Astrocyte of the spinal cord (primary cell): ENCODE results near the gene ITPRID2.

ENCODE experiments used
- DNase-seq: peaks from one replicate; pipeline ENCODE4 v3.0.0; 2011; ENCODE audit warnings: low read depth, low spot score
- H3K4me3 ChIP-seq: 2 replicates; pipeline ENCODE4 v1.5.1; 2011; ENCODE audit warnings: low read depth, mild to moderate bottlenecking, low read length, moderate library complexity
- CTCF ChIP-seq: IDR thresholded peaks from 2 replicates; pipeline ENCODE4 v1.5.1; 2012; ENCODE audit warnings: low read depth, mild to moderate bottlenecking, low read length, inconsistent platforms
- in situ Hi-C: cut with HindIII; loops from 2 replicates; pipeline ENCODE4 v1.10.0; 2017; ENCODE audit warnings: low sequenced_read_pairs

Gene ITPRID2

DNA sequence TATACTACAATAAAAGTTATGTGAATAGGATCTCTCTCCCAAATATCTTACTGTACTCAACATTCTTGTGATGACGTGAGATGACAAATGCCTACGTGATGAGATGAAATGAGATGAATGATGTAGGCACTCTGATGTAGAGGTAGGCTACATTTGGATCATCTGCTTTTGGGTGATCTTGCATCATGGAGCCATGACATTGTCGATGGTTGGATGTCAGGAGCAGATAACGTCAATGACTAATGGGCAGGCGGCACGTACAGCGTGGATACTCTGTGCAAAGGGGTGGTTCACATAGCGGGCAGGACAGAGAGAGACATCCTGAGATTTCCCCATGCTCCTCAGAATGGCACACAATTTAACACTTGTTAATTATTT lies 53.4 kb downstream of the ITPRID2 start:
- in situ Hi-C loops, result no loop called here
- no peak for DNase-seq
- no peak overlapping the region for H3K4me3 ChIP-seq
- no peak for TF ChIP-seq CTCF

DNA sequence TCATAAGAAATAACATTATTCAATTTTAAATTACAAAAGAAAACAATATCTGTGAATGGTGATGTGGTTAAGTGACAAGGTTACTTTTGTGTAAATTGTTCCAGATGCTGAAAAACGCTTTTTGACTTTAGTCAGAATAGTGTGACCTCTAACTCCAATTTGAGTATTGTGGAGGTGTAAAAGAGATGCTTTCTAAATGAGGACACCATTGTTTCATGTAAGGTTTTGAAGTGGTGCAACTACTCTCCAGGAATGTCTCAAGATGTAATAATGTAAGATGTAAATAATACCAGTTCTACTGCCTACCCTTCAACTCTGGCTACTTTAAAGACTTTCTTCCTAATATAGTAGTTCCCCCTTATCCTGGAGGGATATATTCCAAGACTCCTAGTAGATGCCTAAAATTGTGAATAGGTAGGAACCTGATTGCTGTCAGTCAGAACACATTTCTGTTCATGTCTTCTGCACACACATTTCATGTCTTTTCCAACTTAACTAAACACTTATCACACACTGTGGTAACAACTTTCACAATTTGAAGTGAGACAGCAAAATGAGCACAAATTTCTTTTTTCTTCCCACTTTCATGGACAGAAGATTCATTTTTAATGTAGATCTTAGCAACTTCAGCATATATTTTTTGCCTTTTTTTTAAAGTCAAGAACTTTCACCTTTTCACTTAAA lies 55.1 kb downstream of the ITPRID2 start:
- in situ Hi-C loops, result no loop called here
- no peak for TF ChIP-seq CTCF
- no peak for DNase-seq
- no peak overlapping the region for H3K4me3 ChIP-seq

DNA sequence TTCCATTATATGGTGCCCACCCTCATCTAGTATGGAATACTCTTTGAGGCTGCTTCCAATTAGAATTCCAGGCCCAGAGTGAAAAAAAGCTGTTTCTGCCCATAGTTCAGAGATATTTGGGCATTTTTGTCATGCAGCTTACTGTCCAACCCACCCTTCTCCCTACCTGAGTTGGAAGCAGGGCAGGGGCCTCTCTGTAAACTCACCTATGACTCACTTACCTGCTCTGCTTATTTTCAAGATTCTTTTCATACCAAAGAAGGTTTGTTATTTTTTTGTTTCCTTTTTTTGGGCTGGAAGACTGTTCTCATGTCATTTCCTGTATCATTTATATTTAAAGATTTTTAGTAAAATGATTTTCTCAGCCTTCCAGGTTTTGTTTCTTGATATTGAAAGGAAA lies 55.7 kb downstream of the ITPRID2 start:
- in situ Hi-C loops, result no loop called here
- no peak overlapping the region for H3K4me3 ChIP-seq
- no peak for DNase-seq
- TF ChIP-seq CTCF, result no peak

DNA sequence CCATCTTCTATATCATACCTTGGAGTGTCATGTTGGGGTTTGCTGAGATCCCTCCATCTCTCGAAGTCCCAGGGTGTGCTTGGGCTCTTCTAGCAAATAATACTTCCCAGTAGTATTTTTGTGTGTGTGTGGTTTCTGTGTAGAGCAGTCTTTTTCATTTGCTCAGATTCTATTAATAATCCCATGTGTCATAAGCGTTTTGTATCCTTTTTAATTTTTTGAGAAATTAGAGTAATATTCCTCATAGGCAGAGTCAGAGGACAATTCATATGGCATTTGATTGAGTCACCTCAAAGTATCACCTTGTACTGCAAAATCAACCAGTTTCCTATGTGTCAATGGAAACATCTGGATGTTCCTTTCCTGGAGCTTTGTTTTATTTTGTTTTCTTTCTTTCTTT lies 56.7 kb downstream of the ITPRID2 start:
- no peak for DNase-seq
- no peak for TF ChIP-seq CTCF
- in situ Hi-C loops, result no loop called here
- no peak overlapping the region for H3K4me3 ChIP-seq

DNA sequence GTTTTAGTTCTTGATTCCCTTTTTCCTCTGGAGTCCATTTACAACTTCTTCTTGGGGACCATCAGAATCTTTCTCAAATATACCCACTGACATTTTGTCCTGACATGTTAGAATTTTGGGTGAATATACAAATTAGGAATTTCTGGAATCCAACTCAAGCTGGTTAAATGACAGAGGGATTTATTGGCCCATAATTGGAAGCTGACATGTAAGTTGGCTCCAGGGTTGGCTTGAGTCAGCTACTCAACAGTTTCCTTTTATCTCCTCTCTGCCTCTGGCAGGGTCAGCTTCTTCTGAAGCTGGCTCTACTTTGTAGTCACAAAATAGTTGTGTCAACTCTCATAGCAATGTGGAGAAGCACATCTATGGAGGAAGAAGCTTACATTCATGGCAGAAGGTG lies 57.5 kb downstream of the ITPRID2 start:
- no peak overlapping the region for H3K4me3 ChIP-seq
- no peak for DNase-seq
- TF ChIP-seq CTCF, result no peak
- in situ Hi-C loops, result no loop called here

GRCh38 chr2:181952404-181953226 lies 61.1 kb downstream of the ITPRID2 start:
- no peak overlapping the region for H3K4me3 ChIP-seq
- in situ Hi-C loops, result no loop called here
- DNase-seq, result no peak
- no peak for TF ChIP-seq CTCF
